Measurements from ENCODE around the gene SLC17A7. TPM values are rescaled to one million over a fixed set of nuclear protein-coding genes. Genes with fewer than 3 reads are reported as not detected.

SLC17A7 gene
- total RNA-seq, 1 experiment from 2014 or later, result 1.6 TPM

DNA sequence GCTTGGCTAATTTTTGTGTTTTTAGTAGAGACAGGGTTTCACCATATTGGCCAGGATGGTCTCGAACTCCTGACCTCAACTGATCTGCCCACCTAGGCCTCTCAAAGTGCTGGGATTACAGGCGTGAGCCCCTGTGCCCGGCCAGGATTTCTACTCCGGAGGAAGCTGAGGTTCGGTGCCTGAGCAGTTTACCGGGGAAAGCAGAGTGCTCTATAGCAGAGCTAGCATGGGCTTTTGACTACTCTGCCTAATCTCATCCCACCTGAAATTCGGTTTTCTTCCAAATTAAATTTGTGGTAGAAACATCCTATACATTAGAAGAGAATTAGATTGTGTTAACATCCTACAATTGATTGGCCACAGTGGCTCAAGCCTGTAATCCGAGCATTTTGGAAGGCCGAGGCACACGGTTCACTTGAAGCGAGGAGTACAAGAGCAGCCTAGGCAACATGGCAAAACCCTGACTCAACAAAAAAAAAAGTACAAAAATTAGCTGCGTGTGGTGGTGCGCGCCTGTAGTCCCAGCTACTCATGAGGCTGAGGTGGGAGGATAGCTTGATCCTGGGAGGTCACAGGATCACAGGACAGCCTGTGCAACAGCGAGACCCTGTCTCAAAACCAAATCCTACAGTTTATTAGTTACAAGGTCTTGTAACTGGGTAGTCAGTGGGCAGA is 47.7 kb upstream of the SLC17A7 start (continued):
- TF ChIP-seq, protein P1, sequence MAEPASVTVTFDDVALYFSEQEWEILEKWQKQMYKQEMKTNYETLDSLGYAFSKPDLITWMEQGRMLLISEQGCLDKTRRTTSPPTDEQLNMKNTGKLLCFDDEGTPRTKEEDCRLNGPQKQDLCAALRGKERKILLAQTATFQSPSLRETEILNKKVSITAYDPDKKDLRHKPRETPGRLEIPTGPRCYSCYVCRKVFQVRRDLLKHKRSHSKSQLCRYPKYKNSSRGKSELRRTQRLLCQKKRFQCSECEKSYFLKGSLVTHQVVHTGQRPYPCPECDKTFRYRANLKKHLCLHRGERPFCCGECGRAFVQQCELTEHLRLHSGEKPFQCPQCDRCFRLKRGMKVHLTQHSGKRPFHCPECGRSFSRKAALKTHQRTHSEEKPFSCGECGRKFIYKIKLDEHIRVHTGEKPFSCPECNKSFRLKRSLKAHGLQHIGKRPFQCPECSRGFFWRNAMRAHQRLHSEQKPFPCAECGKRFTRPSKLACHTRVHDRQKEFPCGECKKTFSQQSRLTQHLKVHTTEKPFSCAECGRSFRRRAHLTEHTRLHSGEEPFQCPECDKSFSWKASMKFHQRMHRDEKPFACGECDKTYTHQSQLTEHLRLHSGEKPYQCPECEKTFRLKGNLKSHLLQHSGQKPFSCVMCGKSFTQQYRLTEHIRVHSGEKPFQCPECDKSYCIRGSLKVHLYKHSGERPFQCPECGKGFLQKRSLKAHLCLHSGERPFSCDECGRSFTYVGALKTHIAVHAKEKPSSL (CRISPR knock-in tag; conservative IDR thresholded peaks at IDR 0.05), result no peak
- TF ChIP-seq USF1 (CRISPR knock-in tag; IDR thresholded peaks at IDR 0.05) (no peak), ZNF263 (CRISPR knock-in tag; IDR thresholded peaks at IDR 0.05; ENCODE audit: low read depth) (no peak)
- TF ChIP-seq, protein P2, sequence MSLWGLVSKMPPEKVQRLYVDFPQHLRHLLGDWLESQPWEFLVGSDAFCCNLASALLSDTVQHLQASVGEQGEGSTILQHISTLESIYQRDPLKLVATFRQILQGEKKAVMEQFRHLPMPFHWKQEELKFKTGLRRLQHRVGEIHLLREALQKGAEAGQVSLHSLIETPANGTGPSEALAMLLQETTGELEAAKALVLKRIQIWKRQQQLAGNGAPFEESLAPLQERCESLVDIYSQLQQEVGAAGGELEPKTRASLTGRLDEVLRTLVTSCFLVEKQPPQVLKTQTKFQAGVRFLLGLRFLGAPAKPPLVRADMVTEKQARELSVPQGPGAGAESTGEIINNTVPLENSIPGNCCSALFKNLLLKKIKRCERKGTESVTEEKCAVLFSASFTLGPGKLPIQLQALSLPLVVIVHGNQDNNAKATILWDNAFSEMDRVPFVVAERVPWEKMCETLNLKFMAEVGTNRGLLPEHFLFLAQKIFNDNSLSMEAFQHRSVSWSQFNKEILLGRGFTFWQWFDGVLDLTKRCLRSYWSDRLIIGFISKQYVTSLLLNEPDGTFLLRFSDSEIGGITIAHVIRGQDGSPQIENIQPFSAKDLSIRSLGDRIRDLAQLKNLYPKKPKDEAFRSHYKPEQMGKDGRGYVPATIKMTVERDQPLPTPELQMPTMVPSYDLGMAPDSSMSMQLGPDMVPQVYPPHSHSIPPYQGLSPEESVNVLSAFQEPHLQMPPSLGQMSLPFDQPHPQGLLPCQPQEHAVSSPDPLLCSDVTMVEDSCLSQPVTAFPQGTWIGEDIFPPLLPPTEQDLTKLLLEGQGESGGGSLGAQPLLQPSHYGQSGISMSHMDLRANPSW (CRISPR knock-in tag; conservative IDR thresholded peaks at IDR 0.05; ENCODE audit: low read depth), result no peak

GRCh38 chr19:49488046-49488862 is 46.9 kb upstream of the SLC17A7 start:
- no peak for DNase-seq (ENCODE audit: low spot score)
- ATAC-seq, result no peak
- peaks cover 6% of the 10 kb centered on the region; the same call in 1 of the 2 replicates for H3K27me3 Mint-ChIP-seq (ENCODE audit: low read depth)
- H3K4me1 Mint-ChIP-seq, result peaks cover 20% of the 10 kb centered on the region
- H3K4me3 Mint-ChIP-seq, result peak overlapping the region; percentile 97
- H3K27ac Mint-ChIP-seq, result peak overlapping the region; percentile 96
- H3K36me3 Mint-ChIP-seq, result peaks cover 55% of the 10 kb centered on the region
- CTCF ChIA-PET, result interaction anchor here (0.6 to 1.2 kb wide), 2 partner anchors 12 to 46 kb away, joined by 3 to 5 read pairs; no protein-coding TSS in a partner anchor
- POLR2A ChIA-PET, result interaction anchor here (1.1 to 1.5 kb wide), 3 partner anchors 8 to 39 kb away, joined by 4 to 9 read pairs (median 5); partner anchors contain the start of gene RPS11
- H3K9me3 Mint-ChIP-seq, result no peaks in the 10 kb centered on the region
- TF ChIP-seq SP1 (CRISPR knock-in tag; conservative IDR thresholded peaks at IDR 0.05), result no peak
- TF ChIP-seq TEAD1 (CRISPR knock-in tag; IDR thresholded peaks at IDR 0.05), result no peak
- TF ChIP-seq ZNF671 (CRISPR knock-in tag; IDR thresholded peaks at IDR 0.05), result peak; percentile 54
- TF ChIP-seq SMAD4 (CRISPR knock-in tag; IDR thresholded peaks at IDR 0.05), result no peak
- no peak for TF ChIP-seq CREB1 (CRISPR knock-in tag; IDR thresholded peaks at IDR 0.05)
- TF ChIP-seq, protein P3, sequence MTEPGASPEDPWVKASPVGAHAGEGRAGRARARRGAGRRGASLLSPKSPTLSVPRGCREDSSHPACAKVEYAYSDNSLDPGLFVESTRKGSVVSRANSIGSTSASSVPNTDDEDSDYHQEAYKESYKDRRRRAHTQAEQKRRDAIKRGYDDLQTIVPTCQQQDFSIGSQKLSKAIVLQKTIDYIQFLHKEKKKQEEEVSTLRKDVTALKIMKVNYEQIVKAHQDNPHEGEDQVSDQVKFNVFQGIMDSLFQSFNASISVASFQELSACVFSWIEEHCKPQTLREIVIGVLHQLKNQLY (CRISPR knock-in tag; IDR thresholded peaks at IDR 0.05), result no peak
- TF ChIP-seq, protein P2 (CRISPR knock-in tag; conservative IDR thresholded peaks at IDR 0.05; ENCODE audit: low read depth), result no peak
- no peak for TF ChIP-seq ZNF416 (CRISPR knock-in tag; IDR thresholded peaks at IDR 0.05)
- TF ChIP-seq, protein P4, sequence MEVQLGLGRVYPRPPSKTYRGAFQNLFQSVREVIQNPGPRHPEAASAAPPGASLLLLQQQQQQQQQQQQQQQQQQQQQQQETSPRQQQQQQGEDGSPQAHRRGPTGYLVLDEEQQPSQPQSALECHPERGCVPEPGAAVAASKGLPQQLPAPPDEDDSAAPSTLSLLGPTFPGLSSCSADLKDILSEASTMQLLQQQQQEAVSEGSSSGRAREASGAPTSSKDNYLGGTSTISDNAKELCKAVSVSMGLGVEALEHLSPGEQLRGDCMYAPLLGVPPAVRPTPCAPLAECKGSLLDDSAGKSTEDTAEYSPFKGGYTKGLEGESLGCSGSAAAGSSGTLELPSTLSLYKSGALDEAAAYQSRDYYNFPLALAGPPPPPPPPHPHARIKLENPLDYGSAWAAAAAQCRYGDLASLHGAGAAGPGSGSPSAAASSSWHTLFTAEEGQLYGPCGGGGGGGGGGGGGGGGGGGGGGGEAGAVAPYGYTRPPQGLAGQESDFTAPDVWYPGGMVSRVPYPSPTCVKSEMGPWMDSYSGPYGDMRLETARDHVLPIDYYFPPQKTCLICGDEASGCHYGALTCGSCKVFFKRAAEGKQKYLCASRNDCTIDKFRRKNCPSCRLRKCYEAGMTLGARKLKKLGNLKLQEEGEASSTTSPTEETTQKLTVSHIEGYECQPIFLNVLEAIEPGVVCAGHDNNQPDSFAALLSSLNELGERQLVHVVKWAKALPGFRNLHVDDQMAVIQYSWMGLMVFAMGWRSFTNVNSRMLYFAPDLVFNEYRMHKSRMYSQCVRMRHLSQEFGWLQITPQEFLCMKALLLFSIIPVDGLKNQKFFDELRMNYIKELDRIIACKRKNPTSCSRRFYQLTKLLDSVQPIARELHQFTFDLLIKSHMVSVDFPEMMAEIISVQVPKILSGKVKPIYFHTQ (CRISPR knock-in tag; IDR thresholded peaks at IDR 0.05), result peak; percentile 38; the same call in 1 of the 2 replicates
- no peak for TF ChIP-seq TP53 (CRISPR knock-in tag; IDR thresholded peaks at IDR 0.05)
- 0 out of 2 replicates have a peak, but pooled peaks have one; percentile 4 for TF ChIP-seq RORB (CRISPR knock-in tag; IDR thresholded peaks at IDR 0.05)
- TF ChIP-seq GTF2I (CRISPR knock-in tag; conservative IDR thresholded peaks at IDR 0.05), result no peak
- TF ChIP-seq, protein P5, sequence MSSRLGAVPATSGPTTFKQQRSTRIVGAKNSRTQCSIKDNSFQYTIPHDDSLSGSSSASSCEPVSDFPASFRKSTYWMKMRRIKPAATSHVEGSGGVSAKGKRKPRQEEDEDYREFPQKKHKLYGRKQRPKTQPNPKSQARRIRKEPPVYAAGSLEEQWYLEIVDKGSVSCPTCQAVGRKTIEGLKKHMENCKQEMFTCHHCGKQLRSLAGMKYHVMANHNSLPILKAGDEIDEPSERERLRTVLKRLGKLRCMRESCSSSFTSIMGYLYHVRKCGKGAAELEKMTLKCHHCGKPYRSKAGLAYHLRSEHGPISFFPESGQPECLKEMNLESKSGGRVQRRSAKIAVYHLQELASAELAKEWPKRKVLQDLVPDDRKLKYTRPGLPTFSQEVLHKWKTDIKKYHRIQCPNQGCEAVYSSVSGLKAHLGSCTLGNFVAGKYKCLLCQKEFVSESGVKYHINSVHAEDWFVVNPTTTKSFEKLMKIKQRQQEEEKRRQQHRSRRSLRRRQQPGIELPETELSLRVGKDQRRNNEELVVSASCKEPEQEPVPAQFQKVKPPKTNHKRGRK (CRISPR knock-in tag; IDR thresholded peaks at IDR 0.05; ENCODE audit: borderline replicate concordance), result no peak
- TF ChIP-seq ZNF396 (CRISPR knock-in tag; IDR thresholded peaks at IDR 0.05; ENCODE audit: borderline replicate concordance), result no peak
- TF ChIP-seq JUN (CRISPR knock-in tag; IDR thresholded peaks at IDR 0.05), result 0 out of 2 replicates have a peak, but pooled peaks have one; percentile 41
- peak; percentile 84 for TF ChIP-seq PRRX2 (CRISPR knock-in tag; IDR thresholded peaks at IDR 0.05)

Data from WTC11 (cell line).